ENCODE data around the gene MLLT1. TPM values are rescaled to one million over a fixed set of nuclear protein-coding genes. Genes with fewer than 3 reads are reported as not detected.

MLLT1 gene
- total RNA-seq, 1 experiment from 2014 or later = 58.3 TPM

- Histone ChIP-seq H3K4me1 (ENCODE audit: control insufficient read depth, insufficient read depth, low read length) (no peaks in the 10 kb centered on the region), H3K36me3 (ENCODE audit: control insufficient read depth, insufficient read depth, low read length) (no peaks in the 10 kb centered on the region), H3K27me3 (ENCODE audit: control insufficient read depth, insufficient read depth, low read length) (no peaks in the 10 kb centered on the region), H3K27ac (ENCODE audit: low read length) (no peak overlapping the region), H3K4me3 (ENCODE audit: low read depth in 2 of 2, low read length in 2 of 2) (no peak overlapping the region), H3K9me3 (ENCODE audit: control insufficient read depth, insufficient read depth, low read depth, low read length) (no peaks in the 10 kb centered on the region)
- POLR2A ChIA-PET = interaction anchor here (0.5 kb wide), 1 partner anchor 485 kb away, joined by 6 read pairs; no protein-coding TSS in a partner anchor
- DNase-seq (ENCODE audit: low read depth, low spot score) (no peak), ATAC-seq (no peak)
- TF ChIP-seq CTCF (IDR thresholded peaks at IDR 0.05) = no peak
- no peak for TF ChIP-seq REST (IDR thresholded peaks at IDR 0.05; ENCODE audit: insufficient read depth in 1 of 2, low read depth in 2 of 2, low read length in 1 of 2)
- TF ChIP-seq SIN3A (IDR thresholded peaks at IDR 0.05; ENCODE audit: borderline replicate concordance, insufficient read depth, low read depth, low read length) = no peak
- TF ChIP-seq POLR2AphosphoS5 (IDR thresholded peaks at IDR 0.05; ENCODE audit: low read depth, low read length) = no peak
- no peak for TF ChIP-seq TCF7L2 (IDR thresholded peaks at IDR 0.05; ENCODE audit: low read depth, low read length)
- intact Hi-C loops (cut with micrococcal nuclease; ENCODE audit: unreplicated experiment) (no loop called here), in situ Hi-C loops (cut with HindIII; ENCODE audit: low pct_unique_long_range_greater_than_20kb, low sequenced_read_pairs) (no loop called here)
- BruUV-seq (replicated peaks) = no TSS peak
- CTCF ChIA-PET = no interaction called here
These were observed 67.1 kb downstream of the MLLT1 start for GRCh38 chr19:6212403-6213265.

GRCh38 chr19:6211632-6212402, 68.0 kb downstream of the MLLT1 start:
- intact Hi-C loops (cut with micrococcal nuclease; ENCODE audit: unreplicated experiment) = no loop called here
- POLR2A ChIA-PET = no interaction called here
- no peaks in the 10 kb centered on the region for H3K4me1 ChIP-seq (ENCODE audit: control insufficient read depth, insufficient read depth, low read length)
- ATAC-seq (no peak), DNase-seq (ENCODE audit: low read depth, low spot score) (no peak)
- no peaks in the 10 kb centered on the region for H3K27me3 ChIP-seq (ENCODE audit: control insufficient read depth, insufficient read depth, low read length)
- CTCF ChIA-PET = no interaction called here
- no peak overlapping the region for H3K27ac ChIP-seq (ENCODE audit: low read length)
- H3K4me3 ChIP-seq (ENCODE audit: low read depth in 2 of 2, low read length in 2 of 2) = no peak overlapping the region
- no peaks in the 10 kb centered on the region for H3K9me3 ChIP-seq (ENCODE audit: control insufficient read depth, insufficient read depth, low read depth, low read length)
- TF ChIP-seq TCF7L2 (IDR thresholded peaks at IDR 0.05; ENCODE audit: low read depth, low read length) (no peak), CTCF (IDR thresholded peaks at IDR 0.05) (no peak), REST (IDR thresholded peaks at IDR 0.05; ENCODE audit: insufficient read depth in 1 of 2, low read depth in 2 of 2, low read length in 1 of 2) (no peak), POLR2AphosphoS5 (IDR thresholded peaks at IDR 0.05; ENCODE audit: low read depth, low read length) (no peak), SIN3A (IDR thresholded peaks at IDR 0.05; ENCODE audit: borderline replicate concordance, insufficient read depth, low read depth, low read length) (no peak)
- no peaks in the 10 kb centered on the region for H3K36me3 ChIP-seq (ENCODE audit: control insufficient read depth, insufficient read depth, low read length)
- BruUV-seq (replicated peaks) = no TSS peak
- in situ Hi-C loops (cut with HindIII; ENCODE audit: low pct_unique_long_range_greater_than_20kb, low sequenced_read_pairs) = no loop called here

Measured in Panc1 (cell line).